ENCODE results near the gene DUT.
"Not testable (repeated sequence)": the region's sequence is repeated elsewhere in the genome, so short reads cannot be mapped to it uniquely, and the experiment has no call there.

The DUT gene

GRCh38 chr15:48309740-48310139, 21.5 kb upstream of the DUT start:
- no peak overlapping the region for H3K27ac ChIP-seq
- TF ChIP-seq ZFX (IDR thresholded peaks at IDR 0.05) = no peak
- TF ChIP-seq CTCF (conservative IDR thresholded peaks at IDR 0.05) = no peak

GRCh38 chr15:48313216-48313615, 18.0 kb upstream of the DUT start:
- no peak for TF ChIP-seq CTCF (conservative IDR thresholded peaks at IDR 0.05)
- no peak for TF ChIP-seq ZFX (IDR thresholded peaks at IDR 0.05)
- no peak overlapping the region for H3K27ac ChIP-seq

GRCh38 chr15:48315041-48315440, 16.2 kb upstream of the DUT start:
- no peak overlapping the region for H3K27ac ChIP-seq
- TF ChIP-seq CTCF (conservative IDR thresholded peaks at IDR 0.05) (no peak), ZFX (IDR thresholded peaks at IDR 0.05) (no peak)

DNA sequence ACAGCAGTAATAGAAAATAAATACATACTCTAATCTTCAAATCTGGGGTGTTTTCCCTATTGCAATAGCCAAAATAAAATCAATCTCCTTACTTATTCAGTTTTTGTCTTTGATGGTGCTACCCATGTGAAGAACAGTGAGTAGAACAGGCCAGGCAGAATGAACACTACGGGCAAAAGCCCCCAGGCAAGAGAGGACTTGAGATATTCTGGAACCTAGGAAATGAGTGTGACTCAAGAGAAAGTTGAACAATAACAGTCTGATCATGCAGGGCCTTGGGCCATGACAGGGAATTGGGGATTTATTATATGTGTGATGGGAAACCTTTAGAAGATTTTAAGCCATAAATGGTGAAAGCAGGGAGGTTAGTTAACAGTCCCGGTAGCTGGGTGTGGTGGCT, 14.0 kb upstream of the DUT start:
- TF ChIP-seq ZFX (IDR thresholded peaks at IDR 0.05) = no peak
- no peak for TF ChIP-seq CTCF (conservative IDR thresholded peaks at IDR 0.05)

DNA sequence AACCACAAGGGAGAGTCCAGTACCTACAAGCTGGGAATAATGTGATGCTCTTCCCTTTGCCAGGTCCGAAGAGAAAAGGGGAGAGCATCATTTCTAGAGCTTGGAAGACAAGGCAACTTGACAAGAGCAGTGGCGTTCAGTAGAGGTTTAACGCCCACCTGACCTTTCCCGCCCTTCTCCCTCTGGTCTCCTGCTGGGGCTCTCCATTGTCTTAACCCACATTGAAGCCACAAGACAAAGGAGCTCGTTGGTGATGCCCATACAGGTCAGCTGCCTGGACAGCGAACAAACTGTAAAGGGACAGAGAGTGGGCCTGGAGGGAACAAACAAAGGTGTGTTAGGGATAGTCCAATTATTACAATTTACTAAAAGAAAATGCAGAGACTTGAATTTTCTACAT, 13.1 kb upstream of the DUT start:
- TF ChIP-seq CTCF (conservative IDR thresholded peaks at IDR 0.05) (no peak), ZFX (IDR thresholded peaks at IDR 0.05) (no peak)
- no peak overlapping the region for H3K27ac ChIP-seq

More for the DNA sequence above, 14.0 kb upstream of the DUT start:
- no peak overlapping the region for H3K27ac ChIP-seq

- TF ChIP-seq ZFX (IDR thresholded peaks at IDR 0.05) = no peak
- no peak overlapping the region for H3K27ac ChIP-seq
Measured at GRCh38 chr15:48323294-48323693, 7.9 kb upstream of the DUT start.

DNA sequence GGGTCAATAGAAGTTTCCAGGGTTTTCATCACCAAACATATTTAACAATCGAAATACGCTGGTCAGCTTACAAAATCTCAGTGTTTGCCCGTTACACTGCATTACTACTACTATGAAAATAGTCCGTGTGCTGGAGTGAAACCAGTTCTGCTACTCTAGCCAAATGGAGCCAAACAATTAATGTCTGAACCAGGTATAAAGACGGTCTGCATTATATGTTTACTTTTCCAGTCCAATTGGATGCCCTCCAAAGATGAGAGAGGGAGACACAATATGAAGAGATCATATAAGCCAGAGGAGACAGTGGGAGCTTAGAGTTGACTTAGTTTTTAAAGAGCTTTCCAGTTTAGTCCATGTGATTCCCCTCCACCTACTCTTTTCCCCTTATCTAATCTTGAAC, 6.3 kb upstream of the DUT start:
- no peak overlapping the region for H3K27ac ChIP-seq
- TF ChIP-seq ZFX (IDR thresholded peaks at IDR 0.05) (no peak), CTCF (conservative IDR thresholded peaks at IDR 0.05) (no peak)

- TF ChIP-seq CTCF (conservative IDR thresholded peaks at IDR 0.05) (no peak), ZFX (IDR thresholded peaks at IDR 0.05) (no peak)
- no peak overlapping the region for H3K27ac ChIP-seq
Measured at GRCh38 chr15:48325400-48325799, 5.8 kb upstream of the DUT start.

- not testable (repeated sequence) for H3K27ac ChIP-seq
Measured at GRCh38 chr15:48326180-48326579, 5.0 kb upstream of the DUT start.

All from C4-2B (cell line).